Fibroblast of lung (primary cell): ENCODE results near the gene CLP1. TPM values are rescaled to one million over a fixed set of nuclear protein-coding genes. Genes with fewer than 3 reads are reported as not detected.
A peak's percentile ranks its signal among the peaks of the same experiment; 100 is the strongest.
"Not testable (repeated sequence)": the region's sequence is repeated elsewhere in the genome, so short reads cannot be mapped to it uniquely, and the experiment has no call there.

Experiments
- DNase-seq, 2 donors: peaks; one replicate each; pipeline versions ENCODE4 v3.0.0 to v3.0.0-alpha.2; 2010; ENCODE audit warnings: low read depth in 2 of 2
- H2AFZ ChIP-seq: 2 replicates; pipeline ENCODE4 v1.5.1; 2012; ENCODE audit warnings: low read length, control low read depth, inconsistent platforms
- H3K27ac ChIP-seq: 2 replicates; pipeline ENCODE4 v1.5.1; 2011; ENCODE audit warnings: low read length, control low read depth; ENCODE audit not compliant: insufficient read depth
- H3K27me3 ChIP-seq: 2 replicates; pipeline ENCODE4 v1.5.1; 2011; ENCODE audit warnings: mild to moderate bottlenecking, low read length; ENCODE audit not compliant: control insufficient read depth, insufficient read depth
- H3K36me3 ChIP-seq: 2 replicates; pipeline ENCODE4 v1.5.1; 2011; ENCODE audit warnings: low read length; ENCODE audit not compliant: control insufficient read depth, insufficient read depth
- H3K4me1 ChIP-seq: 2 replicates; pipeline ENCODE4 v1.5.1; 2011; ENCODE audit warnings: low read length; ENCODE audit not compliant: control insufficient read depth, insufficient read depth; ENCODE audit errors: extremely low read depth
- H3K4me2 ChIP-seq: 2 replicates; pipeline ENCODE4 v1.5.1; 2011; ENCODE audit warnings: low read length, control low read depth; ENCODE audit not compliant: insufficient read depth; ENCODE audit errors: extremely low read depth
- H3K4me3 ChIP-seq, 4 experiments: fragments of 200-600 bp in 1 of 4; sonication (generic) in 1 of 4; replicated peaks in 1 of 4; 2 replicates each; pipeline ENCODE4 v1.5.1; 2011 to 2016; ENCODE audit warnings: low read length in 4 of 4, low read depth in 3 of 4, mild to moderate bottlenecking in 3 of 4, control low read depth in 2 of 4, inconsistent platforms in 1 of 4, mixed read lengths in 1 of 4; ENCODE audit not compliant: insufficient read depth in 1 of 4; ENCODE audit errors: control extremely low read depth in 1 of 4
- H3K79me2 ChIP-seq: 2 replicates; pipeline ENCODE4 v1.5.1; 2012; ENCODE audit warnings: mild to moderate bottlenecking, low read length, inconsistent platforms; ENCODE audit not compliant: control insufficient read depth, insufficient read depth
- H3K9ac ChIP-seq: 2 replicates; pipeline ENCODE4 v1.5.1; 2011; ENCODE audit warnings: mild to moderate bottlenecking, low read length, control low read depth; ENCODE audit not compliant: insufficient read depth
- H3K9me3 ChIP-seq: 2 replicates; pipeline ENCODE4 v1.5.1; 2012; ENCODE audit warnings: low read depth, low read length; ENCODE audit not compliant: control insufficient read depth, insufficient read depth
- H4K20me1 ChIP-seq: 2 replicates; pipeline ENCODE4 v1.5.1; 2011; ENCODE audit warnings: low read length; ENCODE audit not compliant: control insufficient read depth, insufficient read depth; ENCODE audit errors: extremely low read depth
- CTCF ChIP-seq, 2 donors: IDR thresholded peaks in 1 of 2; conservative IDR thresholded peaks in 1 of 2; 1 replicate in 1 of 2; 2 replicates in 1 of 2; pipeline ENCODE4 v1.5.1; 2011 to 2012; ENCODE audit warnings: low read length in 2 of 2, control low read depth in 1 of 2, inconsistent platforms in 1 of 2, low read depth in 1 of 2, mild to moderate bottlenecking in 1 of 2
- EZH2 ChIP-seq: IDR thresholded peaks from 2 replicates; pipeline ENCODE4 v1.5.1; 2012; ENCODE audit warnings: low read length, control low read depth, mild to moderate bottlenecking; ENCODE audit errors: missing control alignments
- polyA plus RNA-seq, 2 donors: library from polyadenylated mRNA; depleted of rRNA in 1 of 2; stranded (reverse) in 1 of 2; unstranded in 1 of 2; fragments of >200 nt; gene quantifications; 2 replicates each; pipeline ENCODE4 v1.2.1, GENCODE V29; 2011 to 2012; ENCODE audit warnings: missing spikeins in 1 of 2
- total RNA-seq: library from RNA; depleted of rRNA; stranded (reverse); fragments of >200 nt; gene quantifications from 2 replicates; pipeline ENCODE4 v1.2.1, GENCODE V29; 2014

Gene CLP1
- total and polyA plus RNA-seq, 2 donors (not counting 1 experiment from before 2014, with no cell fraction given), result 13.2 to 24.1 TPM

- Histone ChIP-seq H3K9ac (no peak overlapping the region), H3K36me3 (peaks cover 2% of the 10 kb centered on the region), H3K9me3 (no peaks in the 10 kb centered on the region), H3K4me2 (no peak overlapping the region), H3K4me3 (no peak overlapping the region), H3K4me1 (peaks cover 2% of the 10 kb centered on the region), H3K27me3 (no peaks in the 10 kb centered on the region), H2AFZ (no peak overlapping the region), H4K20me1 (peaks cover 2% of the 10 kb centered on the region), H3K27ac (no peak overlapping the region), H3K79me2 (peaks cover 44% of the 10 kb centered on the region)
- DNase-seq, result peak in 1 of 2 donors; percentile 39
- TF ChIP-seq EZH2 (no peak), CTCF (conservative IDR thresholded peaks at IDR 0.05 in 1 of 2, IDR thresholded peaks at IDR 0.05 in 1 of 2; ENCODE audit: low read depth in 1 of 2, low read length in 2 of 2) (no peak)
Measured at GRCh38 chr11:57680552-57680874, 23.0 kb downstream of the CLP1 start.

GRCh38 chr11:57681168-57681567 lies 23.6 kb downstream of the CLP1 start:
- no peak overlapping the region for H3K4me2 ChIP-seq
- no peaks in the 10 kb centered on the region for H3K27me3 ChIP-seq
- H3K4me3 ChIP-seq, result no peak overlapping the region
- H3K9ac ChIP-seq, result no peak overlapping the region
- peaks cover 2% of the 10 kb centered on the region for H4K20me1 ChIP-seq
- peaks cover 2% of the 10 kb centered on the region for H3K4me1 ChIP-seq
- no peak overlapping the region for H3K27ac ChIP-seq
- H2AFZ ChIP-seq, result no peak overlapping the region
- H3K36me3 ChIP-seq, result peaks cover 2% of the 10 kb centered on the region
- TF ChIP-seq EZH2 (no peak), CTCF (conservative IDR thresholded peaks at IDR 0.05 in 1 of 2, IDR thresholded peaks at IDR 0.05 in 1 of 2; ENCODE audit: low read depth in 1 of 2, low read length in 2 of 2) (no peak)
- DNase-seq, result no peak
- H3K9me3 ChIP-seq, result no peaks in the 10 kb centered on the region
- H3K79me2 ChIP-seq, result peaks cover 42% of the 10 kb centered on the region

GRCh38 chr11:57690474-57690873 lies 32.9 kb downstream of the CLP1 start:
- H3K4me1 ChIP-seq, result not testable (repeated sequence)

More at GRCh38 chr11:57690474-57690873, 32.9 kb downstream of the CLP1 start:
- not testable (repeated sequence) for H3K4me2 ChIP-seq, H3K36me3 ChIP-seq, H3K79me2 ChIP-seq, H3K9ac ChIP-seq, H3K27me3 ChIP-seq, DNase-seq, H3K4me3 ChIP-seq, H3K9me3 ChIP-seq, H2AFZ ChIP-seq, H4K20me1 ChIP-seq, H3K27ac ChIP-seq
